Heart left ventricle (tissue), 13 donors: ENCODE results near the gene UBR3.

Source experiments
- POLR2A ChIP-seq, 2 donors: fragments of 450-650 bp; IDR thresholded peaks; one replicate each; pipeline ENCODE4 v1.6.1; 2017; ENCODE audit warnings: antibody characterized with exemption in 2 of 2, mild to moderate bottlenecking in 2 of 2, moderate library complexity in 2 of 2
- TF ChIP-seq, protein P1 (sequence below), 12 donors: fragments of 200-600 bp; sonication (generic) in 4 of 12; IDR thresholded peaks; one replicate each; pipeline versions ENCODE4 v1.5.0 to v1.8.0; 2018 to 2022; ENCODE audit warnings: antibody characterized with exemption in 12 of 12, mild to moderate bottlenecking in 5 of 12
- donor health status: ischemic (EF 13 %, LVEDD 7.1; RV severe dilation, severe dysfunction).
- donor health status: DM: no; HTN: yes; CAD: no.
- donor health status: DM: no; HTN: no; CAD: no.
- donor health status: ischemic (EF 25% LVEDD 6.9; RV normal size, moderate dysfunction).
- donor health status: ischemic (EF 25% LVEDD 5.7; RV mildly dilated, moderate dysfunction).
- donor health status: ischemic (EF 35%, LVEDD 5.7; RV mildly dilated, moderate dysfunction).
- donor health status: nonischemic (EF 11% LVEDD 7.7; RV severe dilation, severe dysfunction).
- donor health status: DM: yes; HTN: yes; CAD: no.
- donor health status: PGD.
- donor health status: ischemic (EF 29% LVEDD 5.4; RV normal size, mild dysfunction).
- donor health status: nonischemic (EF 23%, LVEDD 6.1; RV moderate dilation, normal function).

DNA sequence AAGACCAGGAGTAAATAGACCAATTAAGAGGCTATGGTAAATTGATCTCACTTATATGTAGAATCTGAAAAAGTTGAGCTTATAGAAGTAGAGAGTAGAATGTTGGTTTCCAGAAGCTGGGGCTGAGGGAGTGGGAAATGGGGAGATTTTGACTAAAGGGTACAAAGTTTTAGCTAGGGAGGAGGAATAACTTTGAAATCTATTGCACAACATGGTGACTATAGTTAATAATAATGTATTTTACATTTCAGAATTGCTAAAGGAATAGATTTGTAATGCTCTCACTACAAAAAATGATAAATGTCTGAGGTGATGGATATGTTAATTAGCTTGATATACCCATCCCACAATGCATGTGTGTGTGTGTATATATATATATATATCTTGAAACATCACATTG lies 82.1 kb downstream of the UBR3 start:
- no peak for TF ChIP-seq POLR2A (IDR thresholded peaks at IDR 0.05)
- TF ChIP-seq, protein P1, sequence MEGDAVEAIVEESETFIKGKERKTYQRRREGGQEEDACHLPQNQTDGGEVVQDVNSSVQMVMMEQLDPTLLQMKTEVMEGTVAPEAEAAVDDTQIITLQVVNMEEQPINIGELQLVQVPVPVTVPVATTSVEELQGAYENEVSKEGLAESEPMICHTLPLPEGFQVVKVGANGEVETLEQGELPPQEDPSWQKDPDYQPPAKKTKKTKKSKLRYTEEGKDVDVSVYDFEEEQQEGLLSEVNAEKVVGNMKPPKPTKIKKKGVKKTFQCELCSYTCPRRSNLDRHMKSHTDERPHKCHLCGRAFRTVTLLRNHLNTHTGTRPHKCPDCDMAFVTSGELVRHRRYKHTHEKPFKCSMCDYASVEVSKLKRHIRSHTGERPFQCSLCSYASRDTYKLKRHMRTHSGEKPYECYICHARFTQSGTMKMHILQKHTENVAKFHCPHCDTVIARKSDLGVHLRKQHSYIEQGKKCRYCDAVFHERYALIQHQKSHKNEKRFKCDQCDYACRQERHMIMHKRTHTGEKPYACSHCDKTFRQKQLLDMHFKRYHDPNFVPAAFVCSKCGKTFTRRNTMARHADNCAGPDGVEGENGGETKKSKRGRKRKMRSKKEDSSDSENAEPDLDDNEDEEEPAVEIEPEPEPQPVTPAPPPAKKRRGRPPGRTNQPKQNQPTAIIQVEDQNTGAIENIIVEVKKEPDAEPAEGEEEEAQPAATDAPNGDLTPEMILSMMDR (IDR thresholded peaks at IDR 0.05) = no peak
